H9 (cell line): ENCODE data around the gene CEP68. TPM values are rescaled to one million over a fixed set of nuclear protein-coding genes. Genes with fewer than 3 reads are reported as not detected.

Experiments
- DNase-seq: peaks from one replicate; pipeline ENCODE4 v3.0.0-alpha.2; 2017
- H2AFZ ChIP-seq: one replicate; pipeline ENCODE4 v1.6.1; 2013; ENCODE audit warnings: mild to moderate bottlenecking, low read length, control low read depth, moderate library complexity
- H2AK5ac ChIP-seq: 2 replicates; pipeline ENCODE4 v1.6.1; 2013; ENCODE audit warnings: low read length, control low read depth, mixed read lengths; ENCODE audit not compliant: insufficient read length
- H2BK120ac ChIP-seq: one replicate; pipeline ENCODE4 v1.6.1; 2013; ENCODE audit warnings: low read depth, mild to moderate bottlenecking, low read length, control low read depth, inconsistent platforms; ENCODE audit not compliant: poor library complexity, severe bottlenecking
- H2BK12ac ChIP-seq: 2 replicates; pipeline ENCODE4 v1.6.1; 2013; ENCODE audit warnings: low read length, control low read depth, mixed read lengths, low read depth; ENCODE audit not compliant: insufficient read length
- H2BK15ac ChIP-seq: 2 replicates; pipeline ENCODE4 v1.6.1; 2013; ENCODE audit warnings: low read depth, low read length, control low read depth
- H2BK20ac ChIP-seq: one replicate; pipeline ENCODE4 v1.6.1; 2013; ENCODE audit warnings: low read depth, mild to moderate bottlenecking, low read length, control low read depth, inconsistent platforms; ENCODE audit not compliant: poor library complexity, severe bottlenecking
- H2BK5ac ChIP-seq: 2 replicates; pipeline ENCODE4 v1.6.1; 2013; ENCODE audit warnings: low read length, control low read depth, mixed read lengths; ENCODE audit not compliant: insufficient read length
- H3K14ac ChIP-seq: 2 replicates; pipeline ENCODE4 v1.6.1; 2013; ENCODE audit warnings: low read length, control low read depth; ENCODE audit not compliant: insufficient read depth
- H3K18ac ChIP-seq: 2 replicates; pipeline ENCODE4 v1.6.1; 2013; ENCODE audit warnings: low read depth, mild to moderate bottlenecking, mixed read lengths, low read length, control low read depth; ENCODE audit not compliant: insufficient read length
- H3K23ac ChIP-seq: 2 replicates; pipeline ENCODE4 v1.6.1; 2013; ENCODE audit warnings: low read length, control low read depth, mixed read lengths, low read depth; ENCODE audit not compliant: insufficient read length
- H3K23me2 ChIP-seq: 2 replicates; pipeline ENCODE4 v1.6.1; 2013; ENCODE audit warnings: low read depth, mild to moderate bottlenecking, mixed read lengths, low read length, control low read depth; ENCODE audit not compliant: insufficient read length, poor library complexity, severe bottlenecking
- H3K27ac ChIP-seq: 2 replicates; pipeline ENCODE4 v1.5.1; 2013; ENCODE audit warnings: low read length, control low read depth, mixed read lengths, low read depth; ENCODE audit not compliant: insufficient read length
- H3K27me3 ChIP-seq: 2 replicates; pipeline ENCODE4 v1.6.1; 2013; ENCODE audit warnings: low read length, control low read depth, inconsistent platforms; ENCODE audit not compliant: insufficient read depth
- H3K4ac ChIP-seq: 2 replicates; pipeline ENCODE4 v1.6.1; 2013; ENCODE audit warnings: low read depth, mild to moderate bottlenecking, control low read depth, inconsistent platforms, low read length, moderate library complexity
- H3K4me1 ChIP-seq: 2 replicates; pipeline ENCODE4 v1.6.1; 2013; ENCODE audit warnings: low read length, control low read depth, inconsistent platforms; ENCODE audit not compliant: insufficient read depth
- H3K4me2 ChIP-seq: 2 replicates; pipeline ENCODE4 v1.6.1; 2013; ENCODE audit warnings: low read length, control low read depth, mixed read lengths; ENCODE audit not compliant: insufficient read length, insufficient read depth
- H3K56ac ChIP-seq: 2 replicates; pipeline ENCODE4 v1.6.1; 2013; ENCODE audit warnings: low read depth, mild to moderate bottlenecking, mixed read lengths, low read length, control low read depth; ENCODE audit not compliant: insufficient read length
- H3K79me1 ChIP-seq: 2 replicates; pipeline ENCODE4 v1.6.1; 2013; ENCODE audit warnings: low read depth, mild to moderate bottlenecking, moderate library complexity, low read length, control low read depth, inconsistent platforms; ENCODE audit not compliant: insufficient read depth, poor library complexity, severe bottlenecking
- H3K79me2 ChIP-seq: 2 replicates; pipeline ENCODE4 v1.6.1; 2013; ENCODE audit warnings: low read length, control low read depth, inconsistent platforms; ENCODE audit not compliant: insufficient read depth
- H3K9ac ChIP-seq: 2 replicates; pipeline ENCODE4 v1.6.1; 2013; ENCODE audit warnings: low read length, control low read depth, mixed read lengths; ENCODE audit not compliant: insufficient read length; ENCODE audit errors: extremely low read depth
- H3K9me3 ChIP-seq: one replicate; pipeline ENCODE4 v1.6.1; 2013; ENCODE audit warnings: low read depth, low read length, inconsistent platforms; ENCODE audit not compliant: control insufficient read depth
- H3T11ph ChIP-seq: one replicate; pipeline ENCODE4 v1.6.1; 2013; ENCODE audit warnings: mild to moderate bottlenecking, low read length, control low read depth, inconsistent platforms
- H4K20me1 ChIP-seq: one replicate; pipeline ENCODE4 v1.6.1; 2013; ENCODE audit not compliant: control insufficient read depth, insufficient read length, insufficient read depth
- H4K5ac ChIP-seq: 2 replicates; pipeline ENCODE4 v1.6.1; 2013; ENCODE audit warnings: low read depth, mild to moderate bottlenecking, mixed read lengths, low read length, control low read depth; ENCODE audit not compliant: insufficient read length
- H4K8ac ChIP-seq: replicated peaks from 2 replicates; pipeline ENCODE4 v1.6.1; 2013; ENCODE audit warnings: low read length, control low read depth, mixed read lengths, low read depth; ENCODE audit not compliant: insufficient read length
- H4K91ac ChIP-seq: 2 replicates; pipeline ENCODE4 v1.6.1; 2013; ENCODE audit warnings: low read depth, mild to moderate bottlenecking, moderate library complexity, mixed read lengths, low read length, control low read depth; ENCODE audit not compliant: insufficient read length
- H3K27ac Mint-ChIP-seq, 3 experiments: 2 replicates in 2 of 3; 3 replicates in 1 of 3; pipeline ENCODE4 v1.8.0; 2020 to 2021; ENCODE audit warnings: mixed read lengths in 3 of 3, mild to moderate bottlenecking in 1 of 3, moderate library complexity in 1 of 3
- H3K27me3 Mint-ChIP-seq: 2 replicates; pipeline ENCODE4 v1.8.0; 2021; ENCODE audit warnings: low read depth, mild to moderate bottlenecking, moderate library complexity, mixed read lengths
- H3K36me3 Mint-ChIP-seq, 3 experiments: 2 replicates in 2 of 3; 3 replicates in 1 of 3; pipeline ENCODE4 v1.8.0; 2020 to 2021; ENCODE audit warnings: low read depth in 3 of 3, mixed read lengths in 3 of 3; ENCODE audit not compliant: insufficient read depth in 1 of 3
- H3K4me1 Mint-ChIP-seq, 2 experiments: 2 replicates each; pipeline ENCODE4 v1.8.0; 2020; ENCODE audit warnings: mixed read lengths in 2 of 2
- H3K4me3 Mint-ChIP-seq, 2 experiments: 2 replicates in 1 of 2; 3 replicates in 1 of 2; pipeline ENCODE4 v1.8.0; 2020 to 2021; ENCODE audit warnings: mild to moderate bottlenecking in 2 of 2, mixed read lengths in 2 of 2, moderate library complexity in 1 of 2
- H3K9me3 Mint-ChIP-seq, 2 experiments: 2 replicates in 1 of 2; 3 replicates in 1 of 2; pipeline ENCODE4 v1.8.0; 2020; ENCODE audit warnings: mild to moderate bottlenecking in 2 of 2, mixed read lengths in 2 of 2, moderate library complexity in 1 of 2
- WGBS: extraction: QIAGEN DNeasy Blood & Tissue Kit; methylation state at CpG from one replicate; pipeline ENCODE4 v1.1.7; 2013; ENCODE audit warnings: missing lambda C conversion rate, low lambda C conversion rate, mixed read lengths; ENCODE audit not compliant: insufficient read length; ENCODE audit errors: extremely low coverage; 5-methylcytosine and 5-hydroxymethylcytosine counted together
- total RNA-seq: library from RNA; stranded (reverse); gene quantifications from 2 replicates; pipeline ENCODE4 v1.2.1, GENCODE V29; 2021
- TF ChIP-seq, protein P1 (sequence below): fragments of 200-600 bp; sonication (generic); conservative IDR thresholded peaks from 3 replicates; pipeline ENCODE4 v1.8.0; 2021; ENCODE audit warnings: antibody characterized with exemption, mild to moderate bottlenecking

The CEP68 gene
- total RNA-seq, 1 experiment from 2014 or later: 20.2 TPM

DNA sequence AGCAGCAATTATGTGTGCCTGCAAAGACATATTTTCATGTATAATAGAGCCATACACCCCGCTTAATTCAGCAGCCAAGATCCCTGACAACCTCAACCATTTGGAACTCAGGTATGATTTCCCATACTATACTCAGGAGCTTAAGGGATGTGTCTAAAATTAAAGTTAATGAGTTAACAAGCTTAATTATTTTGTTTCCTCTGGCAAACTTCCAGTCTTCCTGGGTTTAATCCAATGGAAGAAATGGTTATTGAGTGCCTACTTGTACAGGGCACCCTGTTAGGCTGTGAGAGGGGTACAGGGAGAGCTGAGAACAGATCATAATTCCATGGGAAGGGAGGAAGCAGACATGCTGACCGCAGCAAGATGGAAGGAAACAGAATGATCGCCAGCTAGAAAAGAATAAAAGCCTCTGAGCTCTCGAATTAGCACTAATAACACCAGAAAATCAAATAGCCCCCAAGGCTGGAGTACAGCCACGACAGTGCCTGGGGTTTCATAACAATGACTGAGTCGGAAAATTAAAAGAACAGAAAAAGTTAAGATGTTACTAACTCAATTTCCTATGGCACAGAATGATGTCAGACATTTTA is 20.8 kb upstream of the CEP68 start:
- Histone ChIP-seq H2AK5ac (no peak overlapping the region), H3K27me3 (no peaks in the 10 kb centered on the region), H2BK12ac (no peak overlapping the region), H3K4me2 (no peak overlapping the region), H3K79me1 (no peaks in the 10 kb centered on the region), H3K9ac (no peak overlapping the region), H3K23ac (no peak overlapping the region), H4K91ac (no peak overlapping the region), H2BK20ac (no peak overlapping the region), H3K56ac (no peak overlapping the region), H2AFZ (no peak overlapping the region), H3K14ac (no peak overlapping the region), H3K4ac (no peak overlapping the region), H2BK5ac (no peak overlapping the region), H2BK120ac (no peak overlapping the region), H3T11ph (no peak overlapping the region), H4K20me1 (no peaks in the 10 kb centered on the region), H3K23me2 (no peaks in the 10 kb centered on the region), H2BK15ac (no peak overlapping the region), H3K18ac (no peak overlapping the region), H4K8ac (no peak overlapping the region), H3K79me2 (no peaks in the 10 kb centered on the region), H3K27ac (no peak overlapping the region), H4K5ac (no peak overlapping the region), H3K9me3 (no peaks in the 10 kb centered on the region), H3K4me1 (peaks cover 7% of the 10 kb centered on the region)
- peaks cover 10 to 28% (median 12%) of the 10 kb centered on the region in 3 experiments for H3K36me3 Mint-ChIP-seq
- no peak overlapping the region for H3K27ac Mint-ChIP-seq
- H3K9me3 Mint-ChIP-seq: no peaks in the 10 kb centered on the region
- no peak overlapping the region for H3K4me3 Mint-ChIP-seq
- H3K27me3 Mint-ChIP-seq: peaks cover 2% of the 10 kb centered on the region
- peaks cover 25 to 36% of the 10 kb centered on the region in 2 experiments for H3K4me1 Mint-ChIP-seq
- TF ChIP-seq, protein P1, sequence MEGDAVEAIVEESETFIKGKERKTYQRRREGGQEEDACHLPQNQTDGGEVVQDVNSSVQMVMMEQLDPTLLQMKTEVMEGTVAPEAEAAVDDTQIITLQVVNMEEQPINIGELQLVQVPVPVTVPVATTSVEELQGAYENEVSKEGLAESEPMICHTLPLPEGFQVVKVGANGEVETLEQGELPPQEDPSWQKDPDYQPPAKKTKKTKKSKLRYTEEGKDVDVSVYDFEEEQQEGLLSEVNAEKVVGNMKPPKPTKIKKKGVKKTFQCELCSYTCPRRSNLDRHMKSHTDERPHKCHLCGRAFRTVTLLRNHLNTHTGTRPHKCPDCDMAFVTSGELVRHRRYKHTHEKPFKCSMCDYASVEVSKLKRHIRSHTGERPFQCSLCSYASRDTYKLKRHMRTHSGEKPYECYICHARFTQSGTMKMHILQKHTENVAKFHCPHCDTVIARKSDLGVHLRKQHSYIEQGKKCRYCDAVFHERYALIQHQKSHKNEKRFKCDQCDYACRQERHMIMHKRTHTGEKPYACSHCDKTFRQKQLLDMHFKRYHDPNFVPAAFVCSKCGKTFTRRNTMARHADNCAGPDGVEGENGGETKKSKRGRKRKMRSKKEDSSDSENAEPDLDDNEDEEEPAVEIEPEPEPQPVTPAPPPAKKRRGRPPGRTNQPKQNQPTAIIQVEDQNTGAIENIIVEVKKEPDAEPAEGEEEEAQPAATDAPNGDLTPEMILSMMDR: no peak
- no CpG with 5 or more reads among the region's 6 CpGs for WGBS
- DNase-seq: no peak
